Measurements from ENCODE around the gene SLC30A9. TPM values are rescaled to one million over a fixed set of nuclear protein-coding genes. Genes with fewer than 3 reads are reported as not detected.

SLC30A9 gene
- total and polyA plus RNA-seq, 4 donors, result 86.0 to 103 (median 94.4) TPM

- Histone ChIP-seq H3K27me3 (ENCODE audit: control insufficient read depth, insufficient read depth, low read length) (no peaks in the 10 kb centered on the region), H3K36me3 (ENCODE audit: control insufficient read depth, insufficient read depth, low read length) (no peaks in the 10 kb centered on the region), H3K27ac (ENCODE audit: low read depth, low read length) (no peak overlapping the region), H3K4me1 (ENCODE audit: control insufficient read depth, insufficient read depth, low read length) (no peaks in the 10 kb centered on the region), H3K4me3 (ENCODE audit: low read depth, low read length) (no peak overlapping the region), H3K9me3 (ENCODE audit: control insufficient read depth, insufficient read depth, low read length) (no peaks in the 10 kb centered on the region)
- 90% methylated on average over 1 of the region's 3 CpGs for WGBS (ENCODE audit: insufficient coverage)
- DNase-seq (ENCODE audit: low read depth in 4 of 6, low spot score in 6 of 6), result peak in 2 of 6 donors; percentile 10 to 79
These were observed 122.5 kb downstream of the SLC30A9 start for GRCh38 chr4:42112846-42113245.

- Histone ChIP-seq H3K27me3 (ENCODE audit: control insufficient read depth, insufficient read depth, low read length) (no peaks in the 10 kb centered on the region), H3K36me3 (ENCODE audit: control insufficient read depth, insufficient read depth, low read length) (no peaks in the 10 kb centered on the region), H3K9me3 (ENCODE audit: control insufficient read depth, insufficient read depth, low read length) (no peaks in the 10 kb centered on the region), H3K4me3 (ENCODE audit: low read depth, low read length) (no peak overlapping the region), H3K27ac (ENCODE audit: low read depth, low read length) (no peak overlapping the region), H3K4me1 (ENCODE audit: control insufficient read depth, insufficient read depth, low read length) (no peaks in the 10 kb centered on the region)
- 60% methylated on average over 9 of the region's 12 CpGs for WGBS (ENCODE audit: insufficient coverage)
- peak in 2 of 6 donors; percentile 9 to 47 for DNase-seq (ENCODE audit: low read depth in 4 of 6, low spot score in 6 of 6)
These were observed 129.6 kb downstream of the SLC30A9 start for GRCh38 chr4:42119886-42120285.

GRCh38 chr4:42122237-42122636 lies 131.9 kb downstream of the SLC30A9 start:
- no peaks in the 10 kb centered on the region for H3K9me3 ChIP-seq (ENCODE audit: control insufficient read depth, insufficient read depth, low read length)
- no peak overlapping the region for H3K4me3 ChIP-seq (ENCODE audit: low read depth, low read length)
- WGBS (ENCODE audit: insufficient coverage), result no CpG with 5 or more reads among the region's 4 CpGs
- H3K27ac ChIP-seq (ENCODE audit: low read depth, low read length), result no peak overlapping the region
- H3K4me1 ChIP-seq (ENCODE audit: control insufficient read depth, insufficient read depth, low read length), result no peaks in the 10 kb centered on the region
- no peak for DNase-seq (ENCODE audit: low read depth in 4 of 6, low spot score in 6 of 6)
- H3K36me3 ChIP-seq (ENCODE audit: control insufficient read depth, insufficient read depth, low read length), result no peaks in the 10 kb centered on the region
- H3K27me3 ChIP-seq (ENCODE audit: control insufficient read depth, insufficient read depth, low read length), result no peaks in the 10 kb centered on the region

GRCh38 chr4:42123071-42123644 lies 132.8 kb downstream of the SLC30A9 start:
- H3K27ac ChIP-seq (ENCODE audit: low read depth, low read length), result no peak overlapping the region
- DNase-seq (ENCODE audit: low read depth in 4 of 6, low spot score in 6 of 6), result no peak
- no peaks in the 10 kb centered on the region for H3K9me3 ChIP-seq (ENCODE audit: control insufficient read depth, insufficient read depth, low read length)
- H3K4me1 ChIP-seq (ENCODE audit: control insufficient read depth, insufficient read depth, low read length), result no peaks in the 10 kb centered on the region
- 100% methylated on average over 1 of the region's 2 CpGs for WGBS (ENCODE audit: insufficient coverage)
- no peaks in the 10 kb centered on the region for H3K27me3 ChIP-seq (ENCODE audit: control insufficient read depth, insufficient read depth, low read length)
- H3K36me3 ChIP-seq (ENCODE audit: control insufficient read depth, insufficient read depth, low read length), result no peaks in the 10 kb centered on the region
- no peak overlapping the region for H3K4me3 ChIP-seq (ENCODE audit: low read depth, low read length)

- no peaks in the 10 kb centered on the region for H3K9me3 ChIP-seq (ENCODE audit: control insufficient read depth, insufficient read depth, low read length)
- WGBS (ENCODE audit: insufficient coverage), result 94% methylated on average over 3 of the region's 7 CpGs
- H3K4me3 ChIP-seq (ENCODE audit: low read depth, low read length), result no peak overlapping the region
- H3K27ac ChIP-seq (ENCODE audit: low read depth, low read length), result no peak overlapping the region
- no peak for DNase-seq (ENCODE audit: low read depth in 4 of 6, low spot score in 6 of 6)
- no peaks in the 10 kb centered on the region for H3K27me3 ChIP-seq (ENCODE audit: control insufficient read depth, insufficient read depth, low read length)
- H3K36me3 ChIP-seq (ENCODE audit: control insufficient read depth, insufficient read depth, low read length), result no peaks in the 10 kb centered on the region
- no peaks in the 10 kb centered on the region for H3K4me1 ChIP-seq (ENCODE audit: control insufficient read depth, insufficient read depth, low read length)
These were observed 141.8 kb downstream of the SLC30A9 start for GRCh38 chr4:42132099-42132498.

- Histone ChIP-seq H3K27ac (ENCODE audit: low read depth, low read length) (no peak overlapping the region), H3K4me3 (ENCODE audit: low read depth, low read length) (no peak overlapping the region), H3K27me3 (ENCODE audit: control insufficient read depth, insufficient read depth, low read length) (no peaks in the 10 kb centered on the region), H3K36me3 (ENCODE audit: control insufficient read depth, insufficient read depth, low read length) (no peaks in the 10 kb centered on the region), H3K9me3 (ENCODE audit: control insufficient read depth, insufficient read depth, low read length) (no peaks in the 10 kb centered on the region), H3K4me1 (ENCODE audit: control insufficient read depth, insufficient read depth, low read length) (no peaks in the 10 kb centered on the region)
- DNase-seq (ENCODE audit: low read depth in 4 of 6, low spot score in 6 of 6), result no peak
- WGBS (ENCODE audit: insufficient coverage), result no CpG with 5 or more reads among the region's 1 CpG
These were observed 142.7 kb downstream of the SLC30A9 start for GRCh38 chr4:42133006-42133405.

GRCh38 chr4:42136371-42136770 lies 146.0 kb downstream of the SLC30A9 start:
- H3K36me3 ChIP-seq (ENCODE audit: control insufficient read depth, insufficient read depth, low read length), result no peaks in the 10 kb centered on the region
- H3K9me3 ChIP-seq (ENCODE audit: control insufficient read depth, insufficient read depth, low read length), result no peaks in the 10 kb centered on the region
- no peak overlapping the region for H3K4me3 ChIP-seq (ENCODE audit: low read depth, low read length)
- DNase-seq (ENCODE audit: low read depth in 4 of 6, low spot score in 6 of 6), result no peak
- H3K27me3 ChIP-seq (ENCODE audit: control insufficient read depth, insufficient read depth, low read length), result no peaks in the 10 kb centered on the region
- WGBS (ENCODE audit: insufficient coverage), result no CpG with 5 or more reads among the region's 3 CpGs
- no peak overlapping the region for H3K27ac ChIP-seq (ENCODE audit: low read depth, low read length)
- H3K4me1 ChIP-seq (ENCODE audit: control insufficient read depth, insufficient read depth, low read length), result no peaks in the 10 kb centered on the region

Other genes starting within 250 kb of the SLC30A9 start
- gene PHOX2B, start 241.8 kb upstream of the SLC30A9 start, total RNA-seq, result under 1 TPM; 0.10 to 0.11 TPM
- gene PHOX2B, start 241.8 kb upstream of the SLC30A9 start, polyA plus RNA-seq (ENCODE audit: insufficient read length in 2 of 2), result under 1 TPM; 0.12 to 0.27 TPM
- gene TMEM33, start 55.1 kb upstream of the SLC30A9 start, total RNA-seq, result 10 to 100 TPM; 39.6 to 74.9 TPM
- 10 to 100 TPM; 31.3 to 41.7 TPM for gene TMEM33, start 55.1 kb upstream of the SLC30A9 start, polyA plus RNA-seq (ENCODE audit: insufficient read length in 2 of 2)
- gene DCAF4L1, start 8.8 kb upstream of the SLC30A9 start, total RNA-seq, result under 1 TPM; 0.11 to 0.20 TPM
- gene DCAF4L1, start 8.8 kb upstream of the SLC30A9 start, polyA plus RNA-seq (ENCODE audit: insufficient read length in 2 of 2), result under 1 TPM; 0.30 to 0.53 TPM
- 1 to 10 TPM; 1.4 to 5.0 TPM for gene BEND4, start 162.1 kb downstream of the SLC30A9 start, total RNA-seq
- gene BEND4, start 162.1 kb downstream of the SLC30A9 start, polyA plus RNA-seq (ENCODE audit: insufficient read length in 2 of 2), result 1 to 10 TPM; 2.8 to 3.6 TPM

Measured in spinal cord (tissue), 10 donors.